Breast epithelium (tissue), 4 donors: ENCODE data around the gene RAB42. TPM values are rescaled to one million over a fixed set of nuclear protein-coding genes. Genes with fewer than 3 reads are reported as not detected.

Experiments
- DNase-seq, 2 donors: peaks; one replicate each; pipeline ENCODE4 v3.0.0-alpha.2; 2019; ENCODE audit warnings: low spot score in 2 of 2
- H3K27ac ChIP-seq, 2 donors: fragments of 200-600 bp; sonication (generic) in 1 of 2; one replicate each; pipeline ENCODE4 v1.5.1; 2016 to 2019; ENCODE audit warnings: mild to moderate bottlenecking in 1 of 2
- H3K27me3 ChIP-seq, 2 donors: fragments of 200-600 bp; sonication (generic) in 1 of 2; one replicate each; pipeline versions ENCODE4 v1.5.1 to v1.6.0; 2017 to 2019; ENCODE audit warnings: control low read depth in 1 of 2, mild to moderate bottlenecking in 1 of 2
- H3K36me3 ChIP-seq: fragments of 200-600 bp; one replicate; pipeline ENCODE4 v1.5.1; 2019
- H3K4me1 ChIP-seq, 2 donors: fragments of 200-600 bp; sonication (generic); one replicate each; pipeline ENCODE4 v1.5.1; 2016 to 2019; ENCODE audit warnings: control low read depth in 1 of 2
- H3K4me3 ChIP-seq, 3 donors: fragments of 200-600 bp; sonication (generic); 1 replicate in 2 of 3; 2 replicates in 1 of 3; pipeline ENCODE4 v1.5.1; 2016 to 2019; ENCODE audit warnings: mild to moderate bottlenecking in 3 of 3, moderate library complexity in 2 of 3
- H3K9me3 ChIP-seq, 2 donors: fragments of 200-600 bp; sonication (generic) in 1 of 2; one replicate each; pipeline ENCODE4 v1.5.1; 2016 to 2019; ENCODE audit warnings: control low read depth in 1 of 2
- POLR2A ChIP-seq: fragments of 450-650 bp; IDR thresholded peaks from one replicate; pipeline ENCODE4 v1.6.1; 2016; ENCODE audit warnings: antibody characterized with exemption, mild to moderate bottlenecking, moderate library complexity
- POLR2AphosphoS5 ChIP-seq, 3 donors: sonication (generic); formaldehyde crosslinking; IDR thresholded peaks; one replicate each; pipeline ENCODE4 v1.6.1; 2017; ENCODE audit warnings: antibody characterized with exemption in 3 of 3
- intact Hi-C: fragments of 100-400 bp; cut with DNase I; formaldehyde crosslinking; loops from one replicate; pipeline ENCODE4 v1.15.1; 2023; ENCODE audit warnings: low total_unique reads
- total RNA-seq, 3 donors: library from RNA; depleted of rRNA; stranded (reverse); fragments of >200 nt; gene quantifications; one replicate each; pipeline ENCODE4 v1.1.0, GENCODE V29; 2016
- TF ChIP-seq, protein P1 (sequence below), 3 donors: fragments of 450-650 bp; IDR thresholded peaks; one replicate each; pipeline ENCODE4 v1.5.1; 2016 to 2017; ENCODE audit warnings: antibody characterized with exemption in 3 of 3, mild to moderate bottlenecking in 3 of 3, moderate library complexity in 3 of 3

The RAB42 gene
- 10 to 100 TPM in 1 of 3 donors, 1 to 10 TPM in 2; 6.9 to 18.6 (median 8.0) TPM for total RNA-seq

DNA sequence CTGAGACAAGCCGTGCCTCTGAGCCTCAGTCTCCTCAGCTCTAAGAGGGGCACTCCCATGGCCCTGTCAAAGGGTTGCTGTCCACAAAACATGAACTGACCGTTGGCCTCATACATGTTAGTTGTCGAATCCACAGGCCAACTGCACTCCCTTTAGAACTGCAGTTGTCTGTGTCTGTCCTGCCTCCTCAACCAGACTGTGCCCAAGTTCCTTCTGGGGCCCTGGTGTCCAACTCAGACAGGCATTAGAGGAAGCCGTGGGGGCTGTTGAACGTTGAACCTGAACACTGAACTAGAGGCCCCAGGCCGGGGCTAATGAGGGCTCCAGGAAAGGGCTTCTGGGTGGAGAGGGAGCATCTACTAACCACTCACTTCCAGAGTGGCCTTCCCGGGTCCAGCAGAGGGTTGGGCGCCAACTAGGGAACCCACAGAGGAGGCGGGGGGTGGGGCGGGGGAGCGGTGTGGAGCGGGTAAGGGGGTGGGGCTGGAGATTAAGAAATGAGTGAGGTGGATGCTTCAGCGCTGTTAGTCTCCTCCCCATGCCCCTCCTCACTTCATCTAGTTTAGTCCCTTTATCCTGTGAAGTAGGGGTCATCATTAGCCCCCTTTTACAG is at the start of gene RAB42:
TSS of gene RAB42 (plus strand) at position 558 of the 613 bp plus-strand sequence. CDS start 247 bp downstream, outside the sequence.
- Histone ChIP-seq H3K4me3 (peak within 1 kb of the TSS; percentile 51 to 63 (median 59)), H3K4me1 (peaks cover 0 to 4% of the 10 kb centered on the region in 2 donors), H3K36me3 (no peaks in the 10 kb centered on the region), H3K27ac (peak within 1 kb of the TSS; percentile 21 to 67), H3K27me3 (no peaks in the 10 kb centered on the region), H3K9me3 (no peaks in the 10 kb centered on the region)
- intact Hi-C loops, result no loop called here
- no peak for TF ChIP-seq POLR2AphosphoS5 (IDR thresholded peaks at IDR 0.05)
- TF ChIP-seq, protein P1, sequence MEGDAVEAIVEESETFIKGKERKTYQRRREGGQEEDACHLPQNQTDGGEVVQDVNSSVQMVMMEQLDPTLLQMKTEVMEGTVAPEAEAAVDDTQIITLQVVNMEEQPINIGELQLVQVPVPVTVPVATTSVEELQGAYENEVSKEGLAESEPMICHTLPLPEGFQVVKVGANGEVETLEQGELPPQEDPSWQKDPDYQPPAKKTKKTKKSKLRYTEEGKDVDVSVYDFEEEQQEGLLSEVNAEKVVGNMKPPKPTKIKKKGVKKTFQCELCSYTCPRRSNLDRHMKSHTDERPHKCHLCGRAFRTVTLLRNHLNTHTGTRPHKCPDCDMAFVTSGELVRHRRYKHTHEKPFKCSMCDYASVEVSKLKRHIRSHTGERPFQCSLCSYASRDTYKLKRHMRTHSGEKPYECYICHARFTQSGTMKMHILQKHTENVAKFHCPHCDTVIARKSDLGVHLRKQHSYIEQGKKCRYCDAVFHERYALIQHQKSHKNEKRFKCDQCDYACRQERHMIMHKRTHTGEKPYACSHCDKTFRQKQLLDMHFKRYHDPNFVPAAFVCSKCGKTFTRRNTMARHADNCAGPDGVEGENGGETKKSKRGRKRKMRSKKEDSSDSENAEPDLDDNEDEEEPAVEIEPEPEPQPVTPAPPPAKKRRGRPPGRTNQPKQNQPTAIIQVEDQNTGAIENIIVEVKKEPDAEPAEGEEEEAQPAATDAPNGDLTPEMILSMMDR (IDR thresholded peaks at IDR 0.05), result no peak
- TF ChIP-seq POLR2A, result no peak
- DNase-seq, result no peak

DNA sequence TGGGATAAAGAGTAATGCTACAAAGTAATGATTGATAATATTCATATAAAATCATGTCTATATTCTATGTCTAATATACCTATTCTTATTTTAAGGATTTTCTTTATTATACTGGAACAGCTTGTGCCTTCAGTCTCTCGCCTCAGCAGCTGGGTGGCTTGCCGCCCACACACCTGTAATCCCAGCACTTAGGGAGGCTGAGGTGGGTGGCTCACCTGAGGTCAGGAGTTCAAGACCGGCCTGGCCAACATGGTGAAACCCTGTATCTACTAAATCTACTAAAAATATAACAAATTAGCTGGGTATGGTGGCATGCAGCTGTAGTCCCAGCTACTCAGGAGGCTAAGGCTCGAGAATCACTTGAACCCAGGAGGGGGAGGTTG is 46.8 kb upstream of the RAB42 start:
- TF ChIP-seq POLR2A, result no peak
- TF ChIP-seq, protein P1 (IDR thresholded peaks at IDR 0.05), result no peak
- no peak for TF ChIP-seq POLR2AphosphoS5 (IDR thresholded peaks at IDR 0.05)
- no peaks in the 10 kb centered on the region for H3K4me1 ChIP-seq
- H3K36me3 ChIP-seq, result no peaks in the 10 kb centered on the region
- no peaks in the 10 kb centered on the region for H3K9me3 ChIP-seq
- intact Hi-C loops, result no loop called here
- no peak overlapping the region for H3K27ac ChIP-seq
- no peak overlapping the region for H3K4me3 ChIP-seq
- no peak for DNase-seq
- no peaks in the 10 kb centered on the region for H3K27me3 ChIP-seq

GRCh38 chr1:28548318-28548717 is 43.7 kb upstream of the RAB42 start:
- H3K4me1 ChIP-seq, result no peaks in the 10 kb centered on the region
- H3K27me3 ChIP-seq, result no peaks in the 10 kb centered on the region
- no peak overlapping the region for H3K27ac ChIP-seq
- intact Hi-C loops, result no loop called here
- TF ChIP-seq, protein P1 (IDR thresholded peaks at IDR 0.05), result no peak
- TF ChIP-seq POLR2A (no peak), POLR2AphosphoS5 (IDR thresholded peaks at IDR 0.05) (no peak)
- H3K4me3 ChIP-seq, result no peak overlapping the region
- DNase-seq, result no peak
- H3K36me3 ChIP-seq, result no peaks in the 10 kb centered on the region
- H3K9me3 ChIP-seq, result no peaks in the 10 kb centered on the region

DNA sequence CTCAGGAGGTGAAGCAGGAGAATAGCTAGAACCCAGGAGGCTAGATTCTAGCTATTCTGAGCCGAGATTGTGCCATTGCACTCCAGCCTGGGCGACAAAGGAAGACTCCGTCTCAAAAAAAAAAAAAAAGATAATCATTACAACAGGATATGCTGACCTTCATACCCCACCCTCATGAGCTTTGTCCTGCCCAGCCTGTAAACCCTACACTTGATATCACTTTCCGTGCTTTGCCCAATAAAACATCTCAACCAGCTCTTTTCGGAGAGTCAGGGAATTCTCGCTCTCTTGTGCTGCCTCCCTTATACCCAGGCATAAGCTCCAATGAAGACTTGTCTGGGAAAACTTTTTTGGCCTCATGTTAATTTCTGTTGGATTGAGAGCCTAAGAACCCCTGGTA is 40.7 kb upstream of the RAB42 start:
- H3K4me1 ChIP-seq, result no peaks in the 10 kb centered on the region
- intact Hi-C loops, result no loop called here
- H3K27me3 ChIP-seq, result no peaks in the 10 kb centered on the region
- no peak overlapping the region for H3K27ac ChIP-seq
- TF ChIP-seq POLR2AphosphoS5 (IDR thresholded peaks at IDR 0.05) (no peak), POLR2A (no peak)
- TF ChIP-seq, protein P1 (IDR thresholded peaks at IDR 0.05), result no peak
- H3K9me3 ChIP-seq, result no peaks in the 10 kb centered on the region
- H3K4me3 ChIP-seq, result no peak overlapping the region
- DNase-seq, result no peak
- H3K36me3 ChIP-seq, result no peaks in the 10 kb centered on the region

GRCh38 chr1:28552758-28553663 is 39.1 kb upstream of the RAB42 start, which contains the start of gene TRNAU1AP:
TSS of gene TRNAU1AP (plus strand) at chr1:28553085. CDS start at chr1:28553111, 26 bp downstream.
- H3K27ac ChIP-seq, result peak within 1 kb of the TSS; percentile 89 to 91
- H3K27me3 ChIP-seq, result no peaks in the 10 kb centered on the region
- intact Hi-C loops, result no loop called here
- no peaks in the 10 kb centered on the region for H3K9me3 ChIP-seq
- peak within 1 kb of the TSS; percentile 63 to 78 (median 74) for H3K4me3 ChIP-seq
- H3K36me3 ChIP-seq, result no peaks in the 10 kb centered on the region
- no peaks in the 10 kb centered on the region for H3K4me1 ChIP-seq
- TF ChIP-seq POLR2A (peak; percentile 65), POLR2AphosphoS5 (IDR thresholded peaks at IDR 0.05) (peak; percentile 65 to 90 (median 73))
- TF ChIP-seq, protein P1 (IDR thresholded peaks at IDR 0.05), result no peak
- peak; percentile 94 to 96 for DNase-seq
